Measurements from ENCODE around the gene PLA2G5.

DNA sequence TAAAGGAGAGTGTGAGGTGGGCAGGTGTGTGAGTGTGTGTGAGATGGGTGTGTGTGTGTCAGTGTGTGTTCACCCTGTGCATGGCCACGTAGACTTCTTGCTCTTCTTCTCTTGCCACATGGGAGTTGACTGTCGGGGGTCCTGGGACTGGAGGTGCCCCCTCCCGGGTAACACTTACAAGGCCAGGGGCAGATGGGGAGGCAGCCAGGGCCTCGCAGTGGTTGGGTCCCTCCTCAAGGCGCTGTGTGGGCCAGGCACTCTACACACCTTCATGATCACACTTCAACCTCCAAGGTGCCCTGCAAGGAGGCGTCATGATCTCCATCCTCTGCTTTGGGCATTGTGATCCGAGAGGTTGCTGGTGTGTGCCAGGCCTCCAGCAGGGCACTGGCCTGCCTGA, 71.5 kb downstream of the PLA2G5 start:
- TF ChIP-seq, protein P1, sequence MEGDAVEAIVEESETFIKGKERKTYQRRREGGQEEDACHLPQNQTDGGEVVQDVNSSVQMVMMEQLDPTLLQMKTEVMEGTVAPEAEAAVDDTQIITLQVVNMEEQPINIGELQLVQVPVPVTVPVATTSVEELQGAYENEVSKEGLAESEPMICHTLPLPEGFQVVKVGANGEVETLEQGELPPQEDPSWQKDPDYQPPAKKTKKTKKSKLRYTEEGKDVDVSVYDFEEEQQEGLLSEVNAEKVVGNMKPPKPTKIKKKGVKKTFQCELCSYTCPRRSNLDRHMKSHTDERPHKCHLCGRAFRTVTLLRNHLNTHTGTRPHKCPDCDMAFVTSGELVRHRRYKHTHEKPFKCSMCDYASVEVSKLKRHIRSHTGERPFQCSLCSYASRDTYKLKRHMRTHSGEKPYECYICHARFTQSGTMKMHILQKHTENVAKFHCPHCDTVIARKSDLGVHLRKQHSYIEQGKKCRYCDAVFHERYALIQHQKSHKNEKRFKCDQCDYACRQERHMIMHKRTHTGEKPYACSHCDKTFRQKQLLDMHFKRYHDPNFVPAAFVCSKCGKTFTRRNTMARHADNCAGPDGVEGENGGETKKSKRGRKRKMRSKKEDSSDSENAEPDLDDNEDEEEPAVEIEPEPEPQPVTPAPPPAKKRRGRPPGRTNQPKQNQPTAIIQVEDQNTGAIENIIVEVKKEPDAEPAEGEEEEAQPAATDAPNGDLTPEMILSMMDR (conservative IDR thresholded peaks at IDR 0.05; ENCODE audit: low read length), result no peak
- TF ChIP-seq EZH2phosphoT487 (IDR thresholded peaks at IDR 0.05; ENCODE audit: borderline replicate concordance, low read depth, low read length), result no peak
